ENCODE results near the gene RNF111. TPM values are rescaled to one million over a fixed set of nuclear protein-coding genes. Genes with fewer than 3 reads are reported as not detected.
"Not testable (repeated sequence)": the region's sequence is repeated elsewhere in the genome, so short reads cannot be mapped to it uniquely, and the experiment has no call there.

RNF111 gene
- total RNA-seq, 1 donor: 32.0 TPM

GRCh38 chr15:58985443-58985842 lies 2.0 kb upstream of the RNF111 start:
- Histone ChIP-seq H3K27me3 (ENCODE audit: insufficient read depth, low read length) (no peaks in the 10 kb centered on the region), H3K4me3 (ENCODE audit: low read length) (no peak overlapping the region), H3K4me1 (ENCODE audit: insufficient read depth, low read length) (peaks cover 58% of the 10 kb centered on the region), H3K9me3 (ENCODE audit: low read depth, low read length) (no peaks in the 10 kb centered on the region)

GRCh38 chr15:58987036-58987435 lies 427 bp upstream of the RNF111 start:
- Histone ChIP-seq H3K9me3 (ENCODE audit: low read depth, low read length) (no peaks in the 10 kb centered on the region), H3K4me3 (ENCODE audit: low read length) (peak overlapping the region; percentile 100), H3K27me3 (ENCODE audit: insufficient read depth, low read length) (no peaks in the 10 kb centered on the region), H3K4me1 (ENCODE audit: insufficient read depth, low read length) (peaks cover 53% of the 10 kb centered on the region)

GRCh38 chr15:58988006-58988785 lies 733 bp downstream of the RNF111 start:
- Histone ChIP-seq H3K4me1 (ENCODE audit: insufficient read depth, low read length) (peaks cover 43% of the 10 kb centered on the region), H3K9me3 (ENCODE audit: low read depth, low read length) (no peaks in the 10 kb centered on the region), H3K27me3 (ENCODE audit: insufficient read depth, low read length) (no peaks in the 10 kb centered on the region), H3K4me3 (ENCODE audit: low read length) (peak overlapping the region; percentile 100)

- Histone ChIP-seq H3K27me3 (ENCODE audit: insufficient read depth, low read length) (no peaks in the 10 kb centered on the region), H3K9me3 (ENCODE audit: low read depth, low read length) (no peaks in the 10 kb centered on the region), H3K4me3 (ENCODE audit: low read length) (no peak overlapping the region), H3K4me1 (ENCODE audit: insufficient read depth, low read length) (peaks cover 29% of the 10 kb centered on the region)
Observed at GRCh38 chr15:58992181-58992580, 4.7 kb downstream of the RNF111 start.

- no peaks in the 10 kb centered on the region for H3K9me3 ChIP-seq (ENCODE audit: low read depth, low read length)
- no peaks in the 10 kb centered on the region for H3K27me3 ChIP-seq (ENCODE audit: insufficient read depth, low read length)
- H3K4me1 ChIP-seq (ENCODE audit: insufficient read depth, low read length): peaks cover 42% of the 10 kb centered on the region
- no peak overlapping the region for H3K4me3 ChIP-seq (ENCODE audit: low read length)
Observed at GRCh38 chr15:58994906-58995453, 7.5 kb downstream of the RNF111 start.

GRCh38 chr15:58999694-59000093 lies 12.2 kb downstream of the RNF111 start:
- H3K4me1 ChIP-seq (ENCODE audit: insufficient read depth, low read length): peaks cover 61% of the 10 kb centered on the region

GRCh38 chr15:59000251-59000650 lies 12.8 kb downstream of the RNF111 start:
- not testable (repeated sequence) for H3K27me3 ChIP-seq (ENCODE audit: insufficient read depth, low read length); H3K4me3 ChIP-seq (ENCODE audit: low read length); H3K9me3 ChIP-seq (ENCODE audit: low read depth, low read length)
- peaks cover 60% of the 10 kb centered on the region for H3K4me1 ChIP-seq (ENCODE audit: insufficient read depth, low read length)

More at GRCh38 chr15:58999694-59000093, 12.2 kb downstream of the RNF111 start:
- no peaks in the 10 kb centered on the region for H3K9me3 ChIP-seq (ENCODE audit: low read depth, low read length)
- no peak overlapping the region for H3K4me3 ChIP-seq (ENCODE audit: low read length)
- H3K27me3 ChIP-seq (ENCODE audit: insufficient read depth, low read length): no peaks in the 10 kb centered on the region

- H3K4me3 ChIP-seq (ENCODE audit: low read length): no peak overlapping the region
- H3K4me1 ChIP-seq (ENCODE audit: insufficient read depth, low read length): peaks cover 51% of the 10 kb centered on the region
- H3K9me3 ChIP-seq (ENCODE audit: low read depth, low read length): no peaks in the 10 kb centered on the region
- H3K27me3 ChIP-seq (ENCODE audit: insufficient read depth, low read length): no peaks in the 10 kb centered on the region
Observed at GRCh38 chr15:59001946-59002345, 14.5 kb downstream of the RNF111 start.

- Histone ChIP-seq H3K27me3 (ENCODE audit: insufficient read depth, low read length) (no peaks in the 10 kb centered on the region), H3K4me3 (ENCODE audit: low read length) (no peak overlapping the region), H3K9me3 (ENCODE audit: low read depth, low read length) (no peaks in the 10 kb centered on the region), H3K4me1 (ENCODE audit: insufficient read depth, low read length) (peaks cover 48% of the 10 kb centered on the region)
Observed at GRCh38 chr15:59002418-59002859, 15.0 kb downstream of the RNF111 start.

GRCh38 chr15:59005579-59005978 lies 18.1 kb downstream of the RNF111 start:
- no peaks in the 10 kb centered on the region for H3K9me3 ChIP-seq (ENCODE audit: low read depth, low read length)
- no peaks in the 10 kb centered on the region for H3K27me3 ChIP-seq (ENCODE audit: insufficient read depth, low read length)
- H3K4me3 ChIP-seq (ENCODE audit: low read length): no peak overlapping the region
- peaks cover 30% of the 10 kb centered on the region for H3K4me1 ChIP-seq (ENCODE audit: insufficient read depth, low read length)

- Histone ChIP-seq H3K27me3 (ENCODE audit: insufficient read depth, low read length) (no peaks in the 10 kb centered on the region), H3K4me1 (ENCODE audit: insufficient read depth, low read length) (peaks cover 12% of the 10 kb centered on the region), H3K4me3 (ENCODE audit: low read length) (no peak overlapping the region), H3K9me3 (ENCODE audit: low read depth, low read length) (no peaks in the 10 kb centered on the region)
Observed at GRCh38 chr15:59008086-59008485, 20.6 kb downstream of the RNF111 start.

GRCh38 chr15:59011262-59011952 lies 23.9 kb downstream of the RNF111 start:
- Histone ChIP-seq H3K9me3 (ENCODE audit: low read depth, low read length) (no peaks in the 10 kb centered on the region), H3K4me3 (ENCODE audit: low read length) (no peak overlapping the region), H3K27me3 (ENCODE audit: insufficient read depth, low read length) (no peaks in the 10 kb centered on the region), H3K4me1 (ENCODE audit: insufficient read depth, low read length) (peaks cover 4% of the 10 kb centered on the region)

GRCh38 chr15:59013246-59013873 lies 25.9 kb downstream of the RNF111 start:
- Histone ChIP-seq H3K27me3 (ENCODE audit: insufficient read depth, low read length) (no peaks in the 10 kb centered on the region), H3K4me1 (ENCODE audit: insufficient read depth, low read length) (peaks cover 8% of the 10 kb centered on the region), H3K9me3 (ENCODE audit: low read depth, low read length) (no peaks in the 10 kb centered on the region), H3K4me3 (ENCODE audit: low read length) (no peak overlapping the region)

GRCh38 chr15:59014068-59014467 lies 26.6 kb downstream of the RNF111 start:
- H3K4me3 ChIP-seq (ENCODE audit: low read length): no peak overlapping the region
- no peaks in the 10 kb centered on the region for H3K27me3 ChIP-seq (ENCODE audit: insufficient read depth, low read length)
- H3K4me1 ChIP-seq (ENCODE audit: insufficient read depth, low read length): peaks cover 8% of the 10 kb centered on the region
- no peaks in the 10 kb centered on the region for H3K9me3 ChIP-seq (ENCODE audit: low read depth, low read length)

- Histone ChIP-seq H3K9me3 (ENCODE audit: low read depth, low read length) (no peaks in the 10 kb centered on the region), H3K4me1 (ENCODE audit: insufficient read depth, low read length) (peaks cover 4% of the 10 kb centered on the region), H3K27me3 (ENCODE audit: insufficient read depth, low read length) (no peaks in the 10 kb centered on the region), H3K4me3 (ENCODE audit: low read length) (no peak overlapping the region)
Observed at GRCh38 chr15:59017449-59017848, 30.0 kb downstream of the RNF111 start.

Measured in mononuclear cell (primary cell).